Measurements from ENCODE around the gene BRD2. TPM values are rescaled to one million over a fixed set of nuclear protein-coding genes. Genes with fewer than 3 reads are reported as not detected.

BRD2 gene
- total and polyA plus RNA-seq, 5 donors from 2014 or later, result 43.9 to 425 (median 55.8) TPM

DNA sequence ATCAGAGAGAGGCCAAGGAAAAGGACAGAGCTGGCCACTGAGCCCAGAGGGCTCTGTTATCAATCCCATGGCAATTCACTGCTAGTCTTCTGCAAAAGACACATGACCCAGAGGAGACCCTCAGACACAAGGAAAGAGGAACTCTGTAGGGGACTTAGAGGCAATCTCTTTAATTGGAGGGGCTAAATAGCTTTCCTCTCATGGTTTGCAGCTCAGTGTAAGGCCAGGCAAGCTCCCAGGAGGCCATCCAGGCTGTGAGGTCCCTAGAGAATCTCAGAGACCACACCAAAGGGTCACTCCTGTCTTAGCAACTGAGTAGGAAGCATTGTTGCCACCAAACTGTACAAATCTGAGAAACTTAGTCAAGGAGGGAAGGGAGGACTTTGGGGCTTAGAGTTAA is 51.0 kb downstream of the BRD2 start:
- peaks cover 11% of the 10 kb centered on the region for H3K4me1 ChIP-seq (ENCODE audit: control insufficient read depth, insufficient read depth, low read length, poor library complexity, severe bottlenecking)
- H3K27me3 ChIP-seq (ENCODE audit: control insufficient read depth, insufficient read depth, low read length), result no peaks in the 10 kb centered on the region
- no peak overlapping the region for H3K27ac ChIP-seq (ENCODE audit: insufficient read depth, low read length, poor library complexity, severe bottlenecking)
- no peaks in the 10 kb centered on the region for H3K36me3 ChIP-seq (ENCODE audit: control insufficient read depth, insufficient read depth, low read length)
- Mint-ChIP-seq H3K36me3 (no peaks in the 10 kb centered on the region), H3K27ac (peak overlapping the region; percentile 23 to 89 (median 68)), H3K27me3 (peaks cover 5% of the 10 kb centered on the region), H3K4me3 (peak overlapping the region in 3 of 4 donors; percentile 34 to 88 (median 83)), H3K4me1 (peaks cover 11 to 35% (median 19%) of the 10 kb centered on the region in 4 donors), H3K9me3 (no peaks in the 10 kb centered on the region)
- H3K4me3 ChIP-seq (ENCODE audit: low read depth, low read length), result peak overlapping the region; percentile 69
- DNase-seq (no peak), ATAC-seq (ENCODE audit: low read depth in 2 of 2) (no peak)
- H3K9me3 ChIP-seq (ENCODE audit: control insufficient read depth in 2 of 2, low read length in 2 of 2), result no peaks in the 10 kb centered on the region

DNA sequence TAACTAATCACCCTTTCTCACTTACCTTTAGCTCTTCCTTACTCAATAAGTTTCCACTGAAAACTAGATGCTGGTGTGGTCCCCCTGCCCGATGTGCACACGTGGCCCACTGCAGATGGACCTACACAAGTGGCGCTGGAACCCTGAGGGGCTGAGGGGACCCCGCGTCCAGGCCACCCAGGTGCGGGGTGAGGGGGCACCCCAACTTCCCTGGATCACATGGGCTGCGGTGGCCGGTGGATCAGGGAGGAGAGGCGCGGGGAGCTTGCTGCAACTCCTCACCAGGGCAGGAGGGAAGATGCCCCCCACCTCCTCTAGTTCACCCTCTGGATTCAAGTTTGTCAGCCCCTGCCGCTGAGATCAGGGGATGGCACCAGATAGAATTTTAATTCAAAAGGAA is 53.5 kb downstream of the BRD2 start:
- DNase-seq (no peak), ATAC-seq (ENCODE audit: low read depth in 2 of 2) (no peak)
- Histone ChIP-seq H3K27ac (ENCODE audit: insufficient read depth, low read length, poor library complexity, severe bottlenecking) (no peak overlapping the region), H3K9me3 (ENCODE audit: control insufficient read depth in 2 of 2, low read length in 2 of 2) (no peaks in the 10 kb centered on the region), H3K27me3 (ENCODE audit: control insufficient read depth, insufficient read depth, low read length) (no peaks in the 10 kb centered on the region), H3K4me3 (ENCODE audit: low read depth, low read length) (no peak overlapping the region), H3K36me3 (ENCODE audit: control insufficient read depth, insufficient read depth, low read length) (no peaks in the 10 kb centered on the region), H3K4me1 (ENCODE audit: control insufficient read depth, insufficient read depth, low read length, poor library complexity, severe bottlenecking) (peaks cover 11% of the 10 kb centered on the region)
- no peaks in the 10 kb centered on the region for H3K36me3 Mint-ChIP-seq
- peaks cover 11 to 28% (median 18%) of the 10 kb centered on the region in 4 donors for H3K4me1 Mint-ChIP-seq
- no peak overlapping the region for H3K4me3 Mint-ChIP-seq
- H3K9me3 Mint-ChIP-seq, result no peaks in the 10 kb centered on the region
- no peaks in the 10 kb centered on the region for H3K27me3 Mint-ChIP-seq
- no peak overlapping the region for H3K27ac Mint-ChIP-seq

DNA sequence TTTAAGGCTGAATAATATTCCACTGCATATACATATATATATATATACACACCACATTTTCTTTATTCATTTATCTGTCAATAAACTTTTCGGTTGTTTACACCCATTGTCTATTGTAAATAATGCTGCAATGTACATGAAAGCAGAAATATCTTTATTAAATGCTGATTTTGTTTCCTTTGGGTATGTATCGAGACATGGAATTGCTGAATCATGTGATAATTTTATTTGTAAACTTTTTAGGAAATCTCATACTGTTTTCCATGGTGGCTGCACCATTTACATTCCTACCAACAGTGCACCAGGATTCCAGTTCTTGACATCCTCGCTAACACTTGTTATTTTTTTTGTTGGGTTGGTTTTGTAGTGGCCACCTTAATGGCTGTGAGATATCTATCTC is 55.1 kb downstream of the BRD2 start:
- DNase-seq (no peak), ATAC-seq (ENCODE audit: low read depth in 2 of 2) (no peak)
- no peak overlapping the region for H3K4me3 ChIP-seq (ENCODE audit: low read depth, low read length)
- Mint-ChIP-seq H3K9me3 (peaks cover 0 to 2% (median 0%) of the 10 kb centered on the region in 7 donors), H3K4me3 (no peak overlapping the region), H3K4me1 (peaks cover 6 to 27% (median 13%) of the 10 kb centered on the region in 4 donors), H3K27ac (no peak overlapping the region), H3K36me3 (no peaks in the 10 kb centered on the region), H3K27me3 (no peaks in the 10 kb centered on the region)
- H3K9me3 ChIP-seq (ENCODE audit: control insufficient read depth in 2 of 2, low read length in 2 of 2), result no peaks in the 10 kb centered on the region
- H3K27ac ChIP-seq (ENCODE audit: insufficient read depth, low read length, poor library complexity, severe bottlenecking), result no peak overlapping the region
- peaks cover 10% of the 10 kb centered on the region for H3K4me1 ChIP-seq (ENCODE audit: control insufficient read depth, insufficient read depth, low read length, poor library complexity, severe bottlenecking)
- H3K27me3 ChIP-seq (ENCODE audit: control insufficient read depth, insufficient read depth, low read length), result no peaks in the 10 kb centered on the region
- H3K36me3 ChIP-seq (ENCODE audit: control insufficient read depth, insufficient read depth, low read length), result no peaks in the 10 kb centered on the region

DNA sequence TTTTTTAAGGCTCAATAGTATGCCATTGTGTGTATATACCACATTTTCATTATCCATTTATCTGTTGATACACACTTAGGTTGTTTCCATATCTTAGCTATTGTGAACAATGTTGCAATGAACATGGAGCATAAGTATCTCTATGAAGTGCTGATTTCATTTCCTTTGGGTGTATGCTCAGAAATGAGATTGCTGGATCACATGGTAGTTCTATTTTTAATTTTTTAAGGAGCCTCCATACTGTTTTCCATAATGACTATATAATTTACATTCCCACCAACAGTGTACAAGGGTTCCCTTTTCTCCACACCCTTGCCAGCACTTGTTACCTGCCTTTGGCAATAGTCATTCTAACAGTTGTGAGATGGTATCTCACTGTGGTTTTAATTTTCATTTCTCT is 56.1 kb downstream of the BRD2 start:
- Mint-ChIP-seq H3K9me3 (peaks cover 0 to 2% (median 0%) of the 10 kb centered on the region in 7 donors), H3K4me1 (peaks cover 0 to 26% (median 8%) of the 10 kb centered on the region in 4 donors), H3K27me3 (no peaks in the 10 kb centered on the region), H3K36me3 (no peaks in the 10 kb centered on the region), H3K4me3 (no peak overlapping the region), H3K27ac (no peak overlapping the region)
- no peak overlapping the region for H3K4me3 ChIP-seq (ENCODE audit: low read depth, low read length)
- ATAC-seq (ENCODE audit: low read depth in 2 of 2) (no peak), DNase-seq (no peak)
- no peak overlapping the region for H3K27ac ChIP-seq (ENCODE audit: insufficient read depth, low read length, poor library complexity, severe bottlenecking)
- H3K36me3 ChIP-seq (ENCODE audit: control insufficient read depth, insufficient read depth, low read length), result no peaks in the 10 kb centered on the region
- peaks cover 7% of the 10 kb centered on the region for H3K4me1 ChIP-seq (ENCODE audit: control insufficient read depth, insufficient read depth, low read length, poor library complexity, severe bottlenecking)
- H3K27me3 ChIP-seq (ENCODE audit: control insufficient read depth, insufficient read depth, low read length), result no peaks in the 10 kb centered on the region
- H3K9me3 ChIP-seq (ENCODE audit: control insufficient read depth in 2 of 2, low read length in 2 of 2), result no peaks in the 10 kb centered on the region

DNA sequence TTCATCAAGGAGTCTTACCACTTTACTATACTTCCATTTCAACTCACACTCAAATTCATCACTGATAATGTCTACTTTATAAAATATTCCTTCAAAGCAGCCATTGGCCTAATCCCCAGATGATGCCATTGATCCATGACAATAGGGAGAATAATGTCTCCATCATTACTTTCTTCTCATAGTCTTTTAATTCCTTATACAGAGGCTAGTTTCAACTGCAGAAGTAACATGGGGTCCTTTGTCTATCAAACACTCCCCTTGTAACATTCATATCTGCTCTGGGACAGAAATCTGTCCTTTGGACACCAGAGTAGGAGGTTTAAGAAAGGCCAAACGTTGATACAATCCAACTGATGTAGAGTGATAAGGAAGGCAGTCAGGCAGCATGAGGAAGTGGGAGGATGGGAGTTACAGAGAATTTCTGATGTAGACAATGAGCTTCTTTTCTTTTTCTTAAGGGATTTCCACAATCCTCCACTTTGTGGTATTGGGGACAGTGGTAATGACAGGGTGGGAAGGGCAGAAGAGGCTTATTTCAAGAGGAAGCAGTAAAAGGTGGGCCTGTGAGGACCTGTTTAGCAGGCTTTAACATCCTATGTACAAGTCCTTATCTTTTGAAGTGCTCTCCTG is 59.9 kb downstream of the BRD2 start:
- no peak overlapping the region for H3K4me3 ChIP-seq (ENCODE audit: low read depth, low read length)
- ATAC-seq (ENCODE audit: low read depth in 2 of 2) (no peak), DNase-seq (no peak)
- H3K27me3 ChIP-seq (ENCODE audit: control insufficient read depth, insufficient read depth, low read length), result no peaks in the 10 kb centered on the region
- peaks cover 0 to 26% (median 9%) of the 10 kb centered on the region in 4 donors for H3K4me1 Mint-ChIP-seq
- peak overlapping the region in 1 of 4 donors; percentile 68 for H3K4me3 Mint-ChIP-seq
- H3K9me3 ChIP-seq (ENCODE audit: control insufficient read depth in 2 of 2, low read length in 2 of 2), result no peaks in the 10 kb centered on the region
- H3K27ac Mint-ChIP-seq, result no peak overlapping the region
- peaks cover 9% of the 10 kb centered on the region for H3K4me1 ChIP-seq (ENCODE audit: control insufficient read depth, insufficient read depth, low read length, poor library complexity, severe bottlenecking)
- H3K36me3 ChIP-seq (ENCODE audit: control insufficient read depth, insufficient read depth, low read length), result no peaks in the 10 kb centered on the region
- no peaks in the 10 kb centered on the region for H3K36me3 Mint-ChIP-seq
- H3K27me3 Mint-ChIP-seq, result no peaks in the 10 kb centered on the region
- H3K9me3 Mint-ChIP-seq, result peaks cover 0 to 2% (median 0%) of the 10 kb centered on the region in 7 donors
- H3K27ac ChIP-seq (ENCODE audit: insufficient read depth, low read length, poor library complexity, severe bottlenecking), result no peak overlapping the region

DNA sequence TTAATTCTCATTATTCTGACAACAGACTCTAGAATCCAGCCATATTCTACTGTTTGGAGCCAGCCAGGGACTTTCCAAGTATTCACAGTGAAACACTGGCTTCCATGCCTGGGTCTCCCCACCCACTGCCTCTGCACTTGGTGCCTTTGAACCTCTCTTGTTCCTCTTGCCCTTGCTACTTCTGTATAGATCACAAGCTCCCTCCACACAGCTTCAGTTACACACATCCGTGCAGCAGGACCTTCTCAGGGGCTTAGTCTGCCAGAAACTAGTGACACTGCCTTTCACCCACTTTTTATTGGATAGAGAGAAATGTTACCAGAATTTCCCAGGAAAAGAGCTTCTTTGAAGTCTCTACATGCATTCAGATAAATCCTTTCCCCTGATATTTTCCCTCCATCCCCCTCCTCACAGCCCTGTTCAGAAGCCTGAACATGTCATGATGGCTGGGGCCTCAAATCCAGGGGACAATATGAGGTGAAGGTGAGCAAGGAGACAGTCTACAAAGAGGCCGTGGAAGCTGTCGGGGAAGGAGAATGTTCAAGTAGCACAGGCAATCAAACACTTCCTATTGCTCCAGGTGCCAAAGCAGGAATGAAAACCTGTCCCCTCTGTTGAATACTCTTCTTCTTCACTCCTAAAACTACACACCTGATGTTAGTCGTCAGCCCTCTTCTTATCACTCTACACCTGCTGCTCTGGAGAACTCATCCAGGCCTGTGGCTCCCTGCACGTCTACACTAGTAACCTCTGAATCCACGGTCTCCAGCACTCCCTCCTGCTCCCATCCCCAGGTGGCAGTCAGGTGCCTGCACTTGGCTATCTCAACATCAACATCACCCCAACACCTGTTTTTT is 61.2 kb downstream of the BRD2 start:
- peak overlapping the region; percentile 22 to 84 (median 73) for H3K27ac Mint-ChIP-seq
- no peaks in the 10 kb centered on the region for H3K36me3 Mint-ChIP-seq
- no peaks in the 10 kb centered on the region for H3K9me3 ChIP-seq (ENCODE audit: control insufficient read depth in 2 of 2, low read length in 2 of 2)
- no peaks in the 10 kb centered on the region for H3K27me3 Mint-ChIP-seq
- H3K27me3 ChIP-seq (ENCODE audit: control insufficient read depth, insufficient read depth, low read length), result no peaks in the 10 kb centered on the region
- H3K4me1 Mint-ChIP-seq, result peaks cover 0 to 26% (median 9%) of the 10 kb centered on the region in 4 donors
- H3K36me3 ChIP-seq (ENCODE audit: control insufficient read depth, insufficient read depth, low read length), result no peaks in the 10 kb centered on the region
- peak overlapping the region; percentile 38 for H3K4me3 ChIP-seq (ENCODE audit: low read depth, low read length)
- ATAC-seq (ENCODE audit: low read depth in 2 of 2) (peak; percentile 75 to 85), DNase-seq (peak in 2 of 3 donors; percentile 15 to 67)
- H3K27ac ChIP-seq (ENCODE audit: insufficient read depth, low read length, poor library complexity, severe bottlenecking), result peak overlapping the region; percentile 55
- peaks cover 0 to 2% (median 1%) of the 10 kb centered on the region in 7 donors for H3K9me3 Mint-ChIP-seq
- peak overlapping the region in 2 of 4 donors; percentile 2 to 5 for H3K4me3 Mint-ChIP-seq
- peaks cover 9% of the 10 kb centered on the region for H3K4me1 ChIP-seq (ENCODE audit: control insufficient read depth, insufficient read depth, low read length, poor library complexity, severe bottlenecking)

DNA sequence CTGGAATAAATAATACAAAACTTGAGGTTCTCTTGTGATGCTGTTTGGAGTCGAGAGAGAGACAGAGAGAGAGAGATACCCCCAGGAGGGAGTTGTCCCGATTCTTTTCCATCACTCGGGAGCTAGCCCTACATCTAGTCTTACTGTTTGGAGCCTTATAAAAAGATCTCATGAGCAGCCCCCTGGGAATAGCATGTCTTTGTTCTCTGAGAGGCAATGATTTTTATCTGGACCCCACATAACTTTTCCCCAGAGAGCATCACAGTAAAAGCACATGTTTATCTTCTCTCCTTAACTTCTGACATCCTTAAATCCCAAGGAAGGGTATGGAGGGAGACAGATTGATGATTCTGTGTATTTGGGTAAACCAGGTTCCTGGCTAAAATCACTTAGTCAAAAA is 61.9 kb downstream of the BRD2 start:
- H3K4me3 Mint-ChIP-seq, result no peak overlapping the region
- Histone ChIP-seq H3K4me3 (ENCODE audit: low read depth, low read length) (no peak overlapping the region), H3K36me3 (ENCODE audit: control insufficient read depth, insufficient read depth, low read length) (no peaks in the 10 kb centered on the region), H3K27me3 (ENCODE audit: control insufficient read depth, insufficient read depth, low read length) (no peaks in the 10 kb centered on the region), H3K4me1 (ENCODE audit: control insufficient read depth, insufficient read depth, low read length, poor library complexity, severe bottlenecking) (peaks cover 9% of the 10 kb centered on the region), H3K27ac (ENCODE audit: insufficient read depth, low read length, poor library complexity, severe bottlenecking) (peak overlapping the region; percentile 55), H3K9me3 (ENCODE audit: control insufficient read depth in 2 of 2, low read length in 2 of 2) (peaks cover 5% of the 10 kb centered on the region in 2 experiments)
- H3K9me3 Mint-ChIP-seq, result peaks cover 0 to 8% (median 2%) of the 10 kb centered on the region in 7 donors
- ATAC-seq (ENCODE audit: low read depth in 2 of 2) (no peak), DNase-seq (no peak)
- H3K27ac Mint-ChIP-seq, result peak overlapping the region; percentile 22 to 73 (median 33)
- H3K27me3 Mint-ChIP-seq, result peaks cover 2% of the 10 kb centered on the region
- peaks cover 0 to 26% (median 9%) of the 10 kb centered on the region in 4 donors for H3K4me1 Mint-ChIP-seq
- no peaks in the 10 kb centered on the region for H3K36me3 Mint-ChIP-seq

Data from CD4-positive, CD25-positive, alpha-beta regulatory T cell (primary cell).